Erythroblast (primary cell): ENCODE results near the gene OR4E1.

Experiments used
- GATA1 ChIP-seq: IDR thresholded peaks from 2 replicates; pipeline ENCODE4 v1.6.1; 2011; ENCODE audit warnings: low read depth, mild to moderate bottlenecking, control low read depth, low read length, moderate library complexity
- POLR2A ChIP-seq: IDR thresholded peaks from 2 replicates; pipeline ENCODE4 v1.6.1; 2011; ENCODE audit warnings: mild to moderate bottlenecking, low read length

DNA sequence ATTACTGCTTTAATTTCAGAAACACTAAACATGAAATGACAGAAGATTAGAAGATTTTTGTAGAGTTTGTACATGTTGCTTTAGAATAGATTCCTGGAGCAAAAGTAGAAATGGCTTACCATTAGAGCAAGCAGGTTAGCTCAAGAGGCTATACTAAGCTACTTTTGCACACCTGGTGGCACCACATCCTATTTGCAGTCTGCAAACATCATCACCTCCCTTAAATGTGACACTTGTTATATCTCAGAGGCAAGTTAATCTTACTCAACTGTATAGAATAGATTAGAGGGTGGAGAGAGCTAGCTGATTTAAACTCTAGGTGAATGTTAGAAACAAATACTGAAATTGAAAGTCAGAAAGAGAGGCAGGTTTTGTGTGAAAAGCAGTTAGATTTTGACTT lies 30.7 kb upstream of the OR4E1 start:
- TF ChIP-seq POLR2A (no peak), GATA1 (no peak)
